OCI-LY7 (cell line): ENCODE results near the gene CISD3. TPM values are rescaled to one million over a fixed set of nuclear protein-coding genes. Genes with fewer than 3 reads are reported as not detected.

Experiments
- BruUV-seq: library from RNA; stranded (reverse); fragments of 400-500 nt; replicated peaks from 2 replicates; lab custom pipeline; 2021; lab: Mats Ljungman, UMichigan
- CTCF ChIA-PET: fragments of 300-600 bp; sonication (Branson Sonifier 250); formaldehyde crosslinking; loops from one replicate; lab custom pipeline; 2022; ENCODE audit warnings: antibody characterized with exemption; ENCODE audit not compliant: unreplicated experiment; lab: Charles Lee
- POLR2A ChIA-PET: fragments of 300-600 bp; sonication (Branson Sonifier 250); formaldehyde crosslinking; loops from one replicate; lab custom pipeline; 2022; ENCODE audit warnings: antibody characterized with exemption; lab: Charles Lee
- DNase-seq: peaks from one replicate; pipeline ENCODE4 v3.0.0-alpha.2; 2015; ENCODE audit warnings: low spot score
- H2AFZ ChIP-seq: fragments of 200-600 bp; sonication (generic), shearing (Covaris generic); 2 replicates; pipeline ENCODE4 v1.6.1; 2014; ENCODE audit warnings: mild to moderate bottlenecking, antibody characterized with exemption, low read length, moderate library complexity
- H3K27ac ChIP-seq: fragments of 200-600 bp; sonication (generic); 2 replicates; pipeline ENCODE4 v1.5.1; 2014; ENCODE audit warnings: mixed run types, low read depth, mild to moderate bottlenecking, moderate library complexity, low read length, inconsistent platforms; ENCODE audit not compliant: poor library complexity, severe bottlenecking
- H3K36me3 ChIP-seq: fragments of 200-600 bp; sonication (generic); 2 replicates; pipeline ENCODE4 v1.6.1; 2014; ENCODE audit warnings: mild to moderate bottlenecking, antibody characterized with exemption, low read length, moderate library complexity, mixed read lengths; ENCODE audit not compliant: insufficient read depth
- H3K4me1 ChIP-seq: fragments of 200-600 bp; sonication (generic); 2 replicates; pipeline ENCODE4 v1.5.1; 2014; ENCODE audit warnings: mild to moderate bottlenecking, low read length; ENCODE audit not compliant: insufficient read depth, poor library complexity, severe bottlenecking
- H3K4me2 ChIP-seq: fragments of 200-600 bp; sonication (generic); 2 replicates; pipeline ENCODE4 v1.6.1; 2014; ENCODE audit warnings: mild to moderate bottlenecking, low read length
- H3K4me3 ChIP-seq: fragments of 200-600 bp; sonication (generic); 2 replicates; pipeline ENCODE4 v1.5.1; 2014; ENCODE audit warnings: mild to moderate bottlenecking, low read depth, low read length; ENCODE audit not compliant: poor library complexity, severe bottlenecking
- H3K79me2 ChIP-seq: fragments of 200-600 bp; sonication (generic); 2 replicates; pipeline ENCODE4 v1.6.1; 2016; ENCODE audit warnings: low read depth, mild to moderate bottlenecking, low read length, moderate library complexity, mixed read lengths; ENCODE audit not compliant: insufficient read depth
- H3K9me2 ChIP-seq: fragments of 200-600 bp; sonication (generic); 2 replicates; pipeline ENCODE4 v1.6.1; 2016; ENCODE audit warnings: mild to moderate bottlenecking, low read length, mixed read lengths; ENCODE audit not compliant: insufficient read depth
- H3K9me3 ChIP-seq: fragments of 200-600 bp; sonication (generic); 2 replicates; pipeline ENCODE4 v1.6.1; 2014; ENCODE audit warnings: mild to moderate bottlenecking, mixed run types, low read length, mixed read lengths
- H4K20me1 ChIP-seq: fragments of 200-600 bp; sonication (generic); 2 replicates; pipeline ENCODE4 v1.6.1; 2014; ENCODE audit warnings: mild to moderate bottlenecking, antibody characterized with exemption, low read length, moderate library complexity, mixed read lengths; ENCODE audit not compliant: insufficient read depth
- EZH2phosphoT487 ChIP-seq: fragments of 200-600 bp; sonication (generic); IDR thresholded peaks from 2 replicates; pipeline ENCODE4 v1.6.1; 2018; ENCODE audit warnings: low read depth, borderline replicate concordance, mild to moderate bottlenecking, mixed run types, antibody characterized with exemption, low read length, moderate library complexity, mixed read lengths
- intact Hi-C: fragments of 100-400 bp; cut with micrococcal nuclease; formaldehyde crosslinking; loops from one replicate; pipeline ENCODE4 v1.10.0; 2022; ENCODE audit not compliant: unreplicated experiment
- total RNA-seq, 2 experiments: library from RNA; depleted of rRNA in 1 of 2; stranded (reverse); fragments of >200 nt in 1 of 2; shearing (Covaris generic) in 1 of 2; gene quantifications; 2 replicates each; pipeline ENCODE4 v1.2.3, GENCODE V29; 2014 to 2022
- TF ChIP-seq, protein P1 (sequence below): fragments of 200-600 bp; sonication (generic); conservative IDR thresholded peaks from 2 replicates; pipeline ENCODE4 v1.5.1; 2014; ENCODE audit warnings: mild to moderate bottlenecking, antibody characterized with exemption, low read length, moderate library complexity, mixed read lengths

Gene CISD3
- total RNA-seq, 2 experiments from 2014 or later: 13.4 to 25.1 TPM

DNA sequence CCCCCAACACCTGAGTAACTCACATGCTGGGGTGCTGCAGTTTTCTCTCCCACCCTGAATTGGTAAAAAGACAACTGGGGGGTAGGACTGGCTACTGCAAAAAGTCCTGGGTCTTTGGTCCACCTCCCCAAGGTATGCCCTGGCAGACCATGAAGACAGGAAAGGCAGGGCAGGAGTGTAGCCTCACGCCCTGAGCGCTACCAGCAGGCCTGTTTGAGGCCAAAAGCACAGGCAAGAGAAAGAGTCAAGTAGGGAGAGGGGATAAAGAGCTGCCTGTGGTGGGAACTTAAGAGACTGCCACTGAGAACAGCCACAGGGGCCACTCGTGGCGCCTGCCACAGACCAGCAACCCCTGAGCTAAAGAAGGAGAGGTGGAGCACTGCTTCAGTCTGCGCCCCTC is 36.2 kb downstream of the CISD3 start:
- ChIA-PET POLR2A (no interaction called here), CTCF (no interaction called here)
- intact Hi-C loops: no loop called here
- no peak for DNase-seq
- Histone ChIP-seq H3K4me2 (no peak overlapping the region), H3K27ac (no peak overlapping the region), H3K79me2 (no peaks in the 10 kb centered on the region), H3K9me3 (no peaks in the 10 kb centered on the region), H3K4me1 (no peaks in the 10 kb centered on the region), H3K36me3 (peaks cover 89% of the 10 kb centered on the region), H2AFZ (no peak overlapping the region), H3K4me3 (no peak overlapping the region), H4K20me1 (no peaks in the 10 kb centered on the region), H3K9me2 (no peaks in the 10 kb centered on the region)
- no TSS peak for BruUV-seq
- no peak for TF ChIP-seq EZH2phosphoT487
- TF ChIP-seq, protein P1, sequence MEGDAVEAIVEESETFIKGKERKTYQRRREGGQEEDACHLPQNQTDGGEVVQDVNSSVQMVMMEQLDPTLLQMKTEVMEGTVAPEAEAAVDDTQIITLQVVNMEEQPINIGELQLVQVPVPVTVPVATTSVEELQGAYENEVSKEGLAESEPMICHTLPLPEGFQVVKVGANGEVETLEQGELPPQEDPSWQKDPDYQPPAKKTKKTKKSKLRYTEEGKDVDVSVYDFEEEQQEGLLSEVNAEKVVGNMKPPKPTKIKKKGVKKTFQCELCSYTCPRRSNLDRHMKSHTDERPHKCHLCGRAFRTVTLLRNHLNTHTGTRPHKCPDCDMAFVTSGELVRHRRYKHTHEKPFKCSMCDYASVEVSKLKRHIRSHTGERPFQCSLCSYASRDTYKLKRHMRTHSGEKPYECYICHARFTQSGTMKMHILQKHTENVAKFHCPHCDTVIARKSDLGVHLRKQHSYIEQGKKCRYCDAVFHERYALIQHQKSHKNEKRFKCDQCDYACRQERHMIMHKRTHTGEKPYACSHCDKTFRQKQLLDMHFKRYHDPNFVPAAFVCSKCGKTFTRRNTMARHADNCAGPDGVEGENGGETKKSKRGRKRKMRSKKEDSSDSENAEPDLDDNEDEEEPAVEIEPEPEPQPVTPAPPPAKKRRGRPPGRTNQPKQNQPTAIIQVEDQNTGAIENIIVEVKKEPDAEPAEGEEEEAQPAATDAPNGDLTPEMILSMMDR: no peak

DNA sequence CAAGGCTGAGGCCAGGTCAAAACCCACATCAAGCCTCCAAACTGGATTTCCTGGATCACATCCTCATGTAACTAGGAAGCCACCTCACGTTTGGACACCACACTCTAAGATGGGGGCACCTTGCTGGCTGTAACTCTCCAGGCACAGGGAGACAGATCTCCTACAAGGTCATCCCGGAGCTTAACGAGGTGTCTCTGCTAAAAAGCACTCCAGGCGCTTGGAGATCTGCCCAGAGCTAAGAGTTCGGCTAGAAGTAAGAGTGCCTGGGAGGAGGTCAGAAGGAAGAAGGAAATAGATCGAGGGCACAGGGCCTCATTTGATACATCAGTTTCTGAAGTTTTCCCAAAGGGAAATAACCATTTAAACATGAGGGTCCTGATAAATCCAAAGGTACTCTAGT is 38.3 kb downstream of the CISD3 start:
- no peaks in the 10 kb centered on the region for H4K20me1 ChIP-seq
- H3K27ac ChIP-seq: no peak overlapping the region
- H3K4me1 ChIP-seq: no peaks in the 10 kb centered on the region
- H3K36me3 ChIP-seq: peaks cover 91% of the 10 kb centered on the region
- H3K9me3 ChIP-seq: no peaks in the 10 kb centered on the region
- no peak overlapping the region for H2AFZ ChIP-seq
- H3K9me2 ChIP-seq: no peaks in the 10 kb centered on the region
- no TSS peak for BruUV-seq
- no peaks in the 10 kb centered on the region for H3K79me2 ChIP-seq
- POLR2A ChIA-PET: no interaction called here
- H3K4me3 ChIP-seq: no peak overlapping the region
- intact Hi-C loops: no loop called here
- DNase-seq: no peak
- TF ChIP-seq EZH2phosphoT487: no peak
- TF ChIP-seq, protein P1: no peak
- CTCF ChIA-PET: no interaction called here
- no peak overlapping the region for H3K4me2 ChIP-seq

DNA sequence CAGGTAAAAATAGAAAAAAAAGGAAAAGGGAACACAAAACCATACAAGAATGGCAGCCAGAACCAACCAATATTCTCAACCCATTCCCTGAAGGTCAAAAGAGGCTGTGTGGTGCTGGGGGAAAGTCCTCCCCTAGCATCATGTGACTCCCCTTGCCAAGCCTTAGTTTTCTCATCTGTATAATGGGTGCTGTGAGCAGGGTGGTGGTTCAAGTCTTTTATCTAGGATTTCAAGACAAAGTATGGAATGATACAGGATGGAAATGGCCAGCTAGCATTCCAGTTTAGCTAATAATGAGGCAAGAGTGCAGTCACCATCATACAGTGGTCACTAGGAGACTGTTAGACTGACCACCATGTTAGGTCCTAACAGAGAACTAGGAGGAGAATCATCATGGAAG is 43.1 kb downstream of the CISD3 start:
- Histone ChIP-seq H4K20me1 (no peaks in the 10 kb centered on the region), H3K79me2 (no peaks in the 10 kb centered on the region), H3K27ac (no peak overlapping the region), H3K36me3 (peaks cover 87% of the 10 kb centered on the region), H3K4me2 (no peak overlapping the region), H3K9me3 (no peaks in the 10 kb centered on the region), H3K4me3 (no peak overlapping the region), H3K4me1 (no peaks in the 10 kb centered on the region), H2AFZ (no peak overlapping the region), H3K9me2 (no peaks in the 10 kb centered on the region)
- TF ChIP-seq, protein P1: no peak
- no peak for TF ChIP-seq EZH2phosphoT487
- no peak for DNase-seq
- BruUV-seq: no TSS peak
- ChIA-PET POLR2A (no interaction called here), CTCF (no interaction called here)
- intact Hi-C loops: no loop called here
